Measurements from ENCODE around the gene PLK3. TPM values are rescaled to one million over a fixed set of nuclear protein-coding genes. Genes with fewer than 3 reads are reported as not detected.

PLK3 gene
- total and polyA plus RNA-seq, 7 experiments from 2014 or later, result 30.5 to 456 (median 118) TPM

GRCh38 chr1:44785501-44786137 lies 14.6 kb upstream of the PLK3 start:
- H3K4me3 Mint-ChIP-seq, result peak overlapping the region; percentile 60 to 82 (median 76)
- ATAC-seq, result no peak
- ChIA-PET POLR2A (interaction anchor here (0.6 to 7.9 kb wide), 12 partner anchors 10 to 226 kb away, joined by 3 to 93 read pairs (median 6); partner anchors contain the start of genes BTBD19, DYNLT4, HECTD3 and PLK3), CTCF (interaction anchor here (0.6 to 3.0 kb wide), 11 partner anchors 8 to 708 kb away, joined by 3 to 16 read pairs (median 3); partner anchors contain the start of genes RNU5D-1, RPS8 and UROD)
- Histone ChIP-seq H3K4me1 (ENCODE audit: control insufficient read depth in 2 of 2, insufficient read depth in 2 of 2, low read length in 2 of 2) (peaks cover 20 to 25% of the 10 kb centered on the region in 2 donors), H3K27ac (ENCODE audit: low read depth, low read length) (peak overlapping the region; percentile 58), H3K9me3 (ENCODE audit: control insufficient read depth in 2 of 3, low read length in 3 of 3) (no peaks in the 10 kb centered on the region), H3K4me3 (ENCODE audit: low read length) (peak overlapping the region; percentile 64), H3K27me3 (ENCODE audit: control insufficient read depth in 2 of 2, insufficient read depth in 2 of 2, low read length in 2 of 2) (no peaks in the 10 kb centered on the region), H3K36me3 (ENCODE audit: control insufficient read depth in 2 of 3, insufficient read depth in 3 of 3, low read length in 3 of 3) (peaks cover 0 to 10% (median 0%) of the 10 kb centered on the region in 3 experiments)
- peaks cover 13 to 38% (median 29%) of the 10 kb centered on the region in 7 donors for H3K4me1 Mint-ChIP-seq
- intact Hi-C loops (cut with micrococcal nuclease), result loop anchor here (1.0 to 5.0 kb wide), 7 partner anchors 10 to 227 kb away; partner anchors contain the start of genes KIF2C (in 1 of the 2), RNU5D-1 (in 1 of the 2), RPS8 (in 1 of the 2) and UROD (in 1 of the 2)
- peaks cover 0 to 2% (median 0%) of the 10 kb centered on the region in 11 donors for H3K9me3 Mint-ChIP-seq
- no peak for DNase-seq
- H3K36me3 Mint-ChIP-seq, result peaks cover 0 to 15% (median 6%) of the 10 kb centered on the region in 5 donors
- H3K27me3 Mint-ChIP-seq, result no peaks in the 10 kb centered on the region
- peak overlapping the region in 8 of 9 donors; percentile 36 to 80 (median 72) for H3K27ac Mint-ChIP-seq

- Mint-ChIP-seq H3K9me3 (peaks cover 0 to 2% (median 0%) of the 10 kb centered on the region in 11 donors), H3K27me3 (no peaks in the 10 kb centered on the region), H3K36me3 (peaks cover 0 to 13% (median 2%) of the 10 kb centered on the region in 5 donors), H3K4me3 (peak overlapping the region; percentile 60 to 82 (median 75)), H3K4me1 (peaks cover 13 to 35% (median 27%) of the 10 kb centered on the region in 7 donors), H3K27ac (peak overlapping the region in 8 of 9 donors; percentile 51 to 80 (median 72))
- DNase-seq (peak; percentile 69 to 85 (median 76)), ATAC-seq (peak; percentile 90)
- peaks cover 20 to 25% of the 10 kb centered on the region in 2 donors for H3K4me1 ChIP-seq (ENCODE audit: control insufficient read depth in 2 of 2, insufficient read depth in 2 of 2, low read length in 2 of 2)
- H3K36me3 ChIP-seq (ENCODE audit: control insufficient read depth in 2 of 3, insufficient read depth in 3 of 3, low read length in 3 of 3), result peaks cover 0 to 3% (median 0%) of the 10 kb centered on the region in 3 experiments
- H3K27ac ChIP-seq (ENCODE audit: low read depth, low read length), result peak overlapping the region; percentile 58
- no peaks in the 10 kb centered on the region for H3K27me3 ChIP-seq (ENCODE audit: control insufficient read depth in 2 of 2, insufficient read depth in 2 of 2, low read length in 2 of 2)
- no peaks in the 10 kb centered on the region for H3K9me3 ChIP-seq (ENCODE audit: control insufficient read depth in 2 of 3, low read length in 3 of 3)
- peak overlapping the region; percentile 64 for H3K4me3 ChIP-seq (ENCODE audit: low read length)
- ChIA-PET POLR2A (interaction anchor here (0.6 to 7.9 kb wide), 20 partner anchors 10 to 225 kb away, joined by 3 to 93 read pairs (median 6); partner anchors contain the start of genes BTBD19, DYNLT4, HECTD3 and PLK3), CTCF (interaction anchor here (0.5 to 3.0 kb wide), 14 partner anchors 10 to 815 kb away, joined by 3 to 16 read pairs (median 4); partner anchors contain the start of genes PLK3, RNU5D-1, RPS8 and UROD)
- intact Hi-C loops (cut with micrococcal nuclease), result loop anchor here (1.0 to 5.0 kb wide), 6 partner anchors 11 to 226 kb away; partner anchors contain the start of genes RNU5D-1 (in 1 of the 2), RPS8 (in 1 of the 2) and UROD (in 1 of the 2)
These were observed 13.9 kb upstream of the PLK3 start for GRCh38 chr1:44786138-44786840.

- Mint-ChIP-seq H3K4me1 (peaks cover 13 to 31% (median 27%) of the 10 kb centered on the region in 7 donors), H3K4me3 (peak overlapping the region; percentile 60 to 82 (median 75)), H3K9me3 (peaks cover 0 to 2% (median 0%) of the 10 kb centered on the region in 11 donors), H3K27ac (peak overlapping the region in 8 of 9 donors; percentile 43 to 80 (median 68)), H3K27me3 (no peaks in the 10 kb centered on the region), H3K36me3 (peaks cover 0 to 8% (median 0%) of the 10 kb centered on the region in 5 donors)
- no peak overlapping the region for H3K27ac ChIP-seq (ENCODE audit: low read depth, low read length)
- POLR2A ChIA-PET, result interaction anchor here (0.7 to 7.9 kb wide), 13 partner anchors 10 to 554 kb away, joined by 3 to 93 read pairs (median 6); partner anchors contain the start of genes BTBD19, DYNLT4, HECTD3 and MUTYH
- DNase-seq (no peak), ATAC-seq (no peak)
- H3K4me1 ChIP-seq (ENCODE audit: control insufficient read depth in 2 of 2, insufficient read depth in 2 of 2, low read length in 2 of 2), result peaks cover 20 to 25% of the 10 kb centered on the region in 2 donors
- intact Hi-C loops (cut with micrococcal nuclease), result loop anchor here (1.0 to 5.0 kb wide), 6 partner anchors 12 to 225 kb away; partner anchors contain the start of genes RNU5D-1 (in 1 of the 2), RPS8 (in 1 of the 2) and UROD (in 1 of the 2)
- no peaks in the 10 kb centered on the region for H3K9me3 ChIP-seq (ENCODE audit: control insufficient read depth in 2 of 3, low read length in 3 of 3)
- H3K36me3 ChIP-seq (ENCODE audit: control insufficient read depth in 2 of 3, insufficient read depth in 3 of 3, low read length in 3 of 3), result no peaks in the 10 kb centered on the region
- CTCF ChIA-PET, result interaction anchor here (0.5 to 2.5 kb wide), 8 partner anchors 13 to 816 kb away, joined by 3 to 12 read pairs (median 4); partner anchors contain the start of genes PLK3 and RNU5D-1
- H3K27me3 ChIP-seq (ENCODE audit: control insufficient read depth in 2 of 2, insufficient read depth in 2 of 2, low read length in 2 of 2), result no peaks in the 10 kb centered on the region
- H3K4me3 ChIP-seq (ENCODE audit: low read length), result peak overlapping the region; percentile 64
These were observed 13.2 kb upstream of the PLK3 start for GRCh38 chr1:44786841-44787426.

- intact Hi-C loops (cut with micrococcal nuclease), result loop anchor here in 1 of 2 donors (5.0 kb wide), 1 partner anchor 35 kb away; no protein-coding TSS in a partner anchor
- Histone ChIP-seq H3K4me3 (ENCODE audit: low read length) (no peak overlapping the region), H3K27me3 (ENCODE audit: control insufficient read depth in 2 of 2, insufficient read depth in 2 of 2, low read length in 2 of 2) (no peaks in the 10 kb centered on the region), H3K27ac (ENCODE audit: low read depth, low read length) (no peak overlapping the region), H3K4me1 (ENCODE audit: control insufficient read depth in 2 of 2, insufficient read depth in 2 of 2, low read length in 2 of 2) (peaks cover 20 to 25% of the 10 kb centered on the region in 2 donors), H3K36me3 (ENCODE audit: control insufficient read depth in 2 of 3, insufficient read depth in 3 of 3, low read length in 3 of 3) (no peaks in the 10 kb centered on the region), H3K9me3 (ENCODE audit: control insufficient read depth in 2 of 3, low read length in 3 of 3) (no peaks in the 10 kb centered on the region)
- Mint-ChIP-seq H3K27me3 (no peaks in the 10 kb centered on the region), H3K36me3 (peaks cover 0 to 4% (median 0%) of the 10 kb centered on the region in 5 donors), H3K4me1 (peaks cover 13 to 31% (median 27%) of the 10 kb centered on the region in 7 donors), H3K4me3 (no peak overlapping the region), H3K9me3 (peaks cover 0 to 2% (median 0%) of the 10 kb centered on the region in 11 donors), H3K27ac (no peak overlapping the region)
- no peak for DNase-seq
- ChIA-PET POLR2A (interaction anchor here (0.5 to 7.9 kb wide), 13 partner anchors 9 to 553 kb away, joined by 3 to 93 read pairs (median 6); partner anchors contain the start of genes BTBD19, DYNLT4, HECTD3 and MUTYH), CTCF (interaction anchor here (0.6 to 2.5 kb wide), 8 partner anchors 12 to 226 kb away, joined by 3 to 12 read pairs (median 4); partner anchors contain the start of genes PLK3 and RNU5D-1)
- no peak for ATAC-seq
These were observed 12.7 kb upstream of the PLK3 start for GRCh38 chr1:44787506-44787905.

GRCh38 chr1:44788120-44788860 lies 11.9 kb upstream of the PLK3 start, which contains the start of gene BEST4:
Gene BEST4, minus strand, starts transcription at chr1:44788170. Its CDS starts 465 bp downstream, at chr1:44787705.
- no peaks in the 10 kb centered on the region for H3K27me3 ChIP-seq (ENCODE audit: control insufficient read depth in 2 of 2, insufficient read depth in 2 of 2, low read length in 2 of 2)
- Mint-ChIP-seq H3K36me3 (peaks cover 0 to 2% (median 0%) of the 10 kb centered on the region in 5 donors), H3K4me1 (peaks cover 13 to 29% (median 24%) of the 10 kb centered on the region in 7 donors), H3K4me3 (peak within 1 kb of the TSS in 2 of 10 donors; percentile 21 to 25), H3K27ac (peak within 1 kb of the TSS in 4 of 9 donors; percentile 5 to 46 (median 18)), H3K9me3 (peaks cover 0 to 2% (median 0%) of the 10 kb centered on the region in 11 donors), H3K27me3 (no peaks in the 10 kb centered on the region)
- intact Hi-C loops (cut with micrococcal nuclease), result loop anchor here in 1 of 2 donors (5.0 kb wide), 1 partner anchor 34 kb away; no protein-coding TSS in a partner anchor
- no peak within 1 kb of the TSS for H3K27ac ChIP-seq (ENCODE audit: low read depth, low read length)
- DNase-seq (no peak), ATAC-seq (no peak)
- H3K36me3 ChIP-seq (ENCODE audit: control insufficient read depth in 2 of 3, insufficient read depth in 3 of 3, low read length in 3 of 3), result no peaks in the 10 kb centered on the region
- POLR2A ChIA-PET, result interaction anchor here (1.1 to 7.9 kb wide), 7 partner anchors 12 to 223 kb away, joined by 3 to 93 read pairs (median 25); partner anchors contain the start of genes BTBD19, DYNLT4, HECTD3 and PLK3
- CTCF ChIA-PET, result interaction anchor here (0.6 to 2.5 kb wide), 8 partner anchors 12 to 766 kb away, joined by 3 to 12 read pairs (median 4); partner anchors contain the start of genes PLK3 and RNU5D-1
- no peak within 1 kb of the TSS for H3K4me3 ChIP-seq (ENCODE audit: low read length)
- H3K4me1 ChIP-seq (ENCODE audit: control insufficient read depth in 2 of 2, insufficient read depth in 2 of 2, low read length in 2 of 2), result peaks cover 20 to 23% of the 10 kb centered on the region in 2 donors
- no peaks in the 10 kb centered on the region for H3K9me3 ChIP-seq (ENCODE audit: control insufficient read depth in 2 of 3, low read length in 3 of 3)

Data from naive thymus-derived CD4-positive, alpha-beta T cell (primary cell).